DND-41 (cell line): ENCODE results near the gene TMEM116.

ENCODE experiments used
- EZH2 ChIP-seq: IDR thresholded peaks from 3 replicates; pipeline ENCODE4 v1.6.1; 2012; ENCODE audit warnings: borderline replicate concordance, low read depth, mild to moderate bottlenecking, moderate library complexity, low read length, inconsistent platforms; ENCODE audit not compliant: severe bottlenecking
- TF ChIP-seq, protein P1 (sequence below): IDR thresholded peaks from 2 replicates; pipeline ENCODE4 v1.5.1; 2012; ENCODE audit warnings: borderline replicate concordance, low read length, moderate library complexity, mild to moderate bottlenecking; ENCODE audit not compliant: poor library complexity, severe bottlenecking; ENCODE audit errors: extremely low read depth

DNA sequence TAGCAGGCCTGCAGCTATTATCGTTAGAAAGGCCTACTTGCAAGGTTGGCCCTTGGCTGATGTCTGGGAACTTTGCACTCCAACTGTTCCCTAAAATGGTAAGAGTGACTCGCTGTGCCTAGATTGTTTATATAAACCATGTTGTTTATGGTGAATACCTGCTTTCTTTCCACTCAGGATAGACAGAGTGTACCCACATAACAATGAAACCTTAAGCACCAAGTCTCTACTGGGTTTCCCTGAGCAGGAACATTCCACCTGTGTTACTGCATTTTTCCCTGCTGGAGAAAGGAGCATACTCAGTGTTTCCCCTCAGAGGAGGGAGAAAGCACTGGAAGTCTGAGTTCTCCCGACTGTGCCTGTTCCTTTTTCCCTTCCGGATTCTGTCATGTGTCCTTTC, 33.0 kb upstream of the TMEM116 start:
- TF ChIP-seq, protein P1, sequence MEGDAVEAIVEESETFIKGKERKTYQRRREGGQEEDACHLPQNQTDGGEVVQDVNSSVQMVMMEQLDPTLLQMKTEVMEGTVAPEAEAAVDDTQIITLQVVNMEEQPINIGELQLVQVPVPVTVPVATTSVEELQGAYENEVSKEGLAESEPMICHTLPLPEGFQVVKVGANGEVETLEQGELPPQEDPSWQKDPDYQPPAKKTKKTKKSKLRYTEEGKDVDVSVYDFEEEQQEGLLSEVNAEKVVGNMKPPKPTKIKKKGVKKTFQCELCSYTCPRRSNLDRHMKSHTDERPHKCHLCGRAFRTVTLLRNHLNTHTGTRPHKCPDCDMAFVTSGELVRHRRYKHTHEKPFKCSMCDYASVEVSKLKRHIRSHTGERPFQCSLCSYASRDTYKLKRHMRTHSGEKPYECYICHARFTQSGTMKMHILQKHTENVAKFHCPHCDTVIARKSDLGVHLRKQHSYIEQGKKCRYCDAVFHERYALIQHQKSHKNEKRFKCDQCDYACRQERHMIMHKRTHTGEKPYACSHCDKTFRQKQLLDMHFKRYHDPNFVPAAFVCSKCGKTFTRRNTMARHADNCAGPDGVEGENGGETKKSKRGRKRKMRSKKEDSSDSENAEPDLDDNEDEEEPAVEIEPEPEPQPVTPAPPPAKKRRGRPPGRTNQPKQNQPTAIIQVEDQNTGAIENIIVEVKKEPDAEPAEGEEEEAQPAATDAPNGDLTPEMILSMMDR = no peak
- TF ChIP-seq EZH2 = no peak
